Sigmoid colon (tissue), 4 donors: ENCODE measurements around the gene SEMA4C.

Experiments used
- CTCF ChIP-seq, 4 experiments: fragments of 450-650 bp in 3 of 4; fragments of 200-600 bp in 1 of 4; IDR thresholded peaks; one replicate each; pipeline ENCODE4 v1.5.1; 2016 to 2019; ENCODE audit warnings: antibody characterized with exemption in 4 of 4, mild to moderate bottlenecking in 3 of 4, moderate library complexity in 2 of 4
- EP300 ChIP-seq, 4 donors: sonication (generic); formaldehyde crosslinking; IDR thresholded peaks; one replicate each; pipeline ENCODE4 v1.6.1; 2017; ENCODE audit warnings: antibody characterized with exemption in 4 of 4
- POLR2A ChIP-seq, 2 donors: fragments of 450-650 bp; IDR thresholded peaks; one replicate each; pipeline ENCODE4 v1.6.1; 2016; ENCODE audit warnings: antibody characterized with exemption in 2 of 2, mild to moderate bottlenecking in 2 of 2, moderate library complexity in 2 of 2

GRCh38 chr2:96900237-96900636, 30.4 kb upstream of the SEMA4C start:
- TF ChIP-seq CTCF (IDR thresholded peaks at IDR 0.05) (no peak), POLR2A (IDR thresholded peaks at IDR 0.05) (no peak), EP300 (IDR thresholded peaks at IDR 0.05) (no peak)
